Stimulated activated CD8-positive, alpha-beta memory T cell treated with anti-CD3 and anti-CD28 coated beads, Interleukin-4, amount 100 ng/mL, for 48 hours (primary cell): ENCODE data around the gene ECEL1.
A peak's percentile ranks its signal among the peaks of the same experiment; 100 is the strongest.

Source experiments
- DNase-seq: peaks from one replicate; pipeline ENCODE4 v3.0.0-alpha.2; 2020

The ECEL1 gene

DNA sequence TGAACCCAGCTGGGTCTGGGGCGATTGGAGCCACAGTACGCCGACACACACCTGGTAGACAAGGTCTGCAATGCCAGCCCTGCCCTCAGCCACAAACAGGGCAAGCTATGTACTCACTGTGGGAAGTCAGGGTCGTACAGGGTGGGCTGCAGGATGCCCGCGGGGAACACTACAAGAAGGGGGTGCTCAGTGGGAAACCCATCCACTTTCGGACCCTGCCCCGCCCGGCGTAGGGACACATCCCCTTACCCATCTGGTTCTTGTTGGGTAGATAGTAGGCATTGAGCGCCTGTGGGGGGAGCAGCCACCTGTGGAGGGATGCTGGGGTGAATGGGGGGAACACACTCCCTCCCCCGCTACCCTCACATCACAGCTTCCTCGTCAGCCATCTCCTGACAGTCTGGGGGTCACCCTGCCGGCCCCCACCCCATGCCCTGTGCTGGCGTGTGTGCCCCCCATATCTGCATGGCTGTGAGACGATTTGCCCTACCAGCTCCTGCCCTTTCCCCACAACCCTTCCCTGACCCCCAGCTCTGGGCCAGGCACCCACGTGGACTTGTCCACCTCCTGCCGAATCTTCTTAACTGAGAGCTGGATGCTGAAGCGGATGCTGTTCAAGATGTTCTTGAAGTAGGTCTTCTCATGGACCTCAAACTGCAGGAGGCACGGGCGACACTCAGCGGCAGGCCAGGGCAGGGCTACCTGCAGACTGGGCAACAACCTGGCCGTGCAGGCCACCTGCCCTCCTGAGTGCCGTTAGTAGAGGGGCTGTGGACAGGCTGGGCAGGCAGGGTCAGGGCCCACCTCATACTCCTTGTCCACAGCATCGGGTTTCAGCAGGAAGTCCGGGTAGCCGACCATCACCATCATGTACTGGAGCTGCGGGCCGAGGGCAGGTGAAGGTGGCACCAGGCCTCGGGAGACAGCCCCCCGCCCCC, 5.1 kb downstream of the ECEL1 start:
- no peak for DNase-seq

- DNase-seq: no peak
Observed at GRCh38 chr2:232481322-232482140, 6.1 kb downstream of the ECEL1 start.

- DNase-seq: no peak
Observed at GRCh38 chr2:232480201-232481190, 7.1 kb downstream of the ECEL1 start.

DNA sequence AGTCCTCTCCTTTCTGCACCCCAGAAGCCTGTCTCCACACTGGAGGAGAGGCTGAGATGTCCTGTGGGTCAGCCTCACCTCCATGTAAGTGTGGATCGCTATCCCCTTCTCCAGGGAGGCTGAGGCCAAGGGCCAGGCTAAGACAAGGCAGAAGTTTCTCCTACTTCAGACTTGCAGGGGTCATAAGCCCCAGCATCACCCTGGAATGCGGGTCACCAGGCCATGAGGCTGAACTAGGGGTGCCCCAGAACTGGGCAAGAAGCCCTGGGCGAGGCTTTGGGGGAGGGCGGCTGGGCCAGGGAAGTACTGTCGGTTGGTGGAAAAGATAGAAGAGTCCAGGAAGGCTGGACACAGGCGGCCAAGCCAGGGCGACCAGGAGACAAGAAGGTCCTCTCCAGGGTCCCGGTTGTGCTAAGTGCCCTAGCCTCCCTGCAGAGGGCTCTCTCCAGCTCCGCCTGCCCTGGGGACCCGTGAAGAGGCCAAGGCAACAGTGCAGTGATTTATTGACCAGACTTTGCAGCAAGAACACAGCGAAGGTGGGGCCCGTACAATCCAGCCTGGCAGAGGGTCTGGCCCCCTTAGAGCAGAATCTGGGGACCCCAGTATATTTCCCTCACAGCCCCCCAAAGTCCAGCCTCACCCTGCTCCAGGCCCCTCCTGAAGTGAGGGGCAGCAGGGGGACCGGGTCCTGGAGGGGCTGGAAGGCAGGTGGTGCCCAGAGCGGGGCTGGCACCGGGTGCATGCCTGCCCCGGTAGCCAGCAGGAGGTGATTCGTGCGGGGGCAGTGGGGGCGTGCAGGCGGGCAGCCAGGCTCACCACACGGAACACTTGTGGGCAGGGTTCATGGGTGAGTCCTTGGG, 8.1 kb downstream of the ECEL1 start:
- no peak for DNase-seq

- no peak for DNase-seq
Observed at GRCh38 chr2:232478571-232479340, 8.9 kb downstream of the ECEL1 start.

GRCh38 chr2:232477751-232478510, 9.7 kb downstream of the ECEL1 start:
- DNase-seq: no peak

- no peak for DNase-seq
Observed at GRCh38 chr2:232476791-232477190, 10.8 kb downstream of the ECEL1 start.

GRCh38 chr2:232476045-232476444, 11.6 kb downstream of the ECEL1 start:
- no peak for DNase-seq

GRCh38 chr2:232473467-232473890, 14.2 kb downstream of the ECEL1 start:
- DNase-seq: no peak

- no peak for DNase-seq
Observed at GRCh38 chr2:232466221-232466620, 21.4 kb downstream of the ECEL1 start.

GRCh38 chr2:232465061-232465460, 22.6 kb downstream of the ECEL1 start:
- DNase-seq: no peak

GRCh38 chr2:232464544-232464885, 23.1 kb downstream of the ECEL1 start:
- peak; percentile 13 for DNase-seq

- DNase-seq: peak; percentile 20
Observed at GRCh38 chr2:232463701-232464543, 23.7 kb downstream of the ECEL1 start.

- no peak for DNase-seq
Observed at GRCh38 chr2:232460171-232460570, 27.5 kb downstream of the ECEL1 start.

- DNase-seq: no peak
Observed at GRCh38 chr2:232459419-232460035, 28.1 kb downstream of the ECEL1 start.

DNA sequence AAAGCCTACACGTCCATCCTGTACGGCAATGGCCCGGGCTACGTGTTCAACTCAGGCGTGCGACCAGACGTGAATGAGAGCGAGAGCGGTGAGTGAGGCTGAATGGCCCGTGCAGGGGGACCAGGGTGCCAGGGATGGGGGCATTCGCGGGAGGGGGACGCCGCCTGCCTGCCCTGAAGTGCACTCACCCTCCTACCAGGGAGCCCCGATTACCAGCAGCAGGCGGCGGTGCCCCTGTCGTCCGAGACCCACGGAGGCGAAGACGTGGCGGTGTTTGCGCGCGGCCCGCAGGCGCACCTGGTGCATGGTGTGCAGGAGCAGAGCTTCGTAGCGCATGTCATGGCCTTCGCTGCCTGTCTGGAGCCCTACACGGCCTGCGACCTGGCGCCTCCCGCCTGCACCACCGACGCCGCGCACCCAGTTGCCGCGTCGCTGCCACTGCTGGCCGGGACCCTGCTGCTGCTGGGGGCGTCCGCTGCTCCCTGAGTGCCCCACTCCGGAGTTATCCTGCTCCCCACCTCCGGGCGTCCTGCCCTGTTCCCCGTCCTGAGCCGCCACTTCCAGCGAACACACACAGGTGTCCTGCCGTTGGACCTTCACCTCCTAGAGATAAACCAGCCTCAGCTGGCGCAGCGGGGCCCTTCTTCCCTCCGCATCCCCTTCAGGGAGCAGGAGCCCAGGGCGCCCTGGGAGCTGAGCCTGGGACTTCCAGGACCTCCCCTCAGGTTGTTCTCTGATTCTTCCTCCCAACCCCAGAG, 28.8 kb downstream of the ECEL1 start:
- DNase-seq: no peak

- DNase-seq: no peak
Observed at GRCh38 chr2:232458051-232458660, 29.5 kb downstream of the ECEL1 start.
